HepG2 (cell line): ENCODE results near the gene HCK. TPM values are rescaled to one million over a fixed set of nuclear protein-coding genes. Genes with fewer than 3 reads are reported as not detected.

Experiments used
- ATAC-seq: fragments of 200-7000 bp; cut with Tn5 transposase; 3 replicates; pipeline ENCODE4 v1.9.1; 2020; ENCODE audit warnings: mild to moderate bottlenecking, moderate library complexity
- BruUV-seq: library from RNA; stranded (reverse); fragments of 400-500 nt; replicated peaks from 2 replicates; lab custom pipeline; 2021; lab: Mats Ljungman, UMichigan
- CTCF ChIA-PET: fragments of 300-600 bp; formaldehyde crosslinking; extraction: SDS; loops from one replicate; lab custom pipeline; 2021; ENCODE audit warnings: low total read pairs, inconsistent platforms, low intra/inter-chr PET ratio; lab: Yijun Ruan, JAX
- POLR2A ChIA-PET: fragments of 350-600 bp; sonication (Branson Sonifier 250); formaldehyde crosslinking; loops from one replicate; lab custom pipeline; 2020; ENCODE audit warnings: antibody characterized with exemption, inconsistent platforms; lab: Yijun Ruan, JAX
- DNase-seq: peaks from one replicate; pipeline ENCODE4 v3.0.0-alpha.2; 2015; ENCODE audit warnings: low spot score
- FAIRE-seq: peaks from 3 replicates; lab custom pipeline; 2011; peaks lifted over from hg19 to GRCh38; lab: Jason Lieb, UNC
- H2AFZ ChIP-seq: one replicate; pipeline ENCODE4 v1.6.1; 2011; ENCODE audit warnings: low read length, inconsistent platforms
- H3K27ac ChIP-seq: fragments of 300-600 bp; 3 replicates; pipeline ENCODE4 v1.8.0; 2011; ENCODE audit warnings: mixed run types, mild to moderate bottlenecking, mixed read lengths, low read length, inconsistent platforms; ENCODE audit not compliant: insufficient read depth; ENCODE audit errors: extremely low read length
- H3K27me3 ChIP-seq, 2 experiments: fragments of 200-600 bp in 1 of 2; 2 replicates in 1 of 2; 3 replicates in 1 of 2; pipeline versions ENCODE4 v1.6.0 to v1.8.0; 2011; ENCODE audit warnings: low read length in 2 of 2, mild to moderate bottlenecking in 2 of 2, moderate library complexity in 2 of 2, inconsistent platforms in 1 of 2; ENCODE audit not compliant: insufficient read depth in 2 of 2, control insufficient read depth in 1 of 2
- H3K36me3 ChIP-seq, 2 experiments: fragments of 200-600 bp in 1 of 2; replicated peaks in 1 of 2; 2 replicates in 1 of 2; 3 replicates in 1 of 2; pipeline versions ENCODE4 v1.5.1 to v1.8.0; 2011; ENCODE audit warnings: low read length in 2 of 2, inconsistent platforms in 1 of 2; ENCODE audit not compliant: insufficient read depth in 2 of 2, control insufficient read depth in 1 of 2
- H3K4me1 ChIP-seq: 2 replicates; pipeline ENCODE4 v1.5.1; 2012; ENCODE audit warnings: low read length, inconsistent platforms; ENCODE audit not compliant: insufficient read depth
- H3K4me2 ChIP-seq: 2 replicates; pipeline ENCODE4 v1.6.0; 2011; ENCODE audit warnings: low read depth, low read length, inconsistent platforms
- H3K4me3 ChIP-seq, 3 experiments: fragments of 200-600 bp in 1 of 3; sonication (generic), shearing (Covaris generic) in 1 of 3; replicated peaks in 1 of 3; 2 replicates each; pipeline ENCODE4 v1.5.1; 2011 to 2016; ENCODE audit warnings: low read length in 3 of 3, inconsistent platforms in 2 of 3, low read depth in 2 of 3, mild to moderate bottlenecking in 2 of 3, control low read depth in 1 of 3, mixed read lengths in 1 of 3; ENCODE audit not compliant: insufficient read depth in 1 of 3
- H3K79me2 ChIP-seq: one replicate; pipeline ENCODE4 v1.6.1; 2011; ENCODE audit warnings: low read length, inconsistent platforms; ENCODE audit not compliant: insufficient read depth
- H3K9ac ChIP-seq: 2 replicates; pipeline ENCODE4 v1.6.0; 2011; ENCODE audit warnings: mild to moderate bottlenecking, low read depth, low read length, inconsistent platforms; ENCODE audit not compliant: insufficient read depth
- H3K9me3 ChIP-seq: 2 replicates; pipeline ENCODE4 v1.5.1; 2012; ENCODE audit warnings: mild to moderate bottlenecking, low read length
- H4K20me1 ChIP-seq: 2 replicates; pipeline ENCODE4 v1.6.0; 2011; ENCODE audit warnings: inconsistent platforms, mild to moderate bottlenecking, low read length, moderate library complexity; ENCODE audit not compliant: insufficient read depth
- ATRX ChIP-seq: sonication (generic); formaldehyde crosslinking; IDR thresholded peaks from 2 replicates; pipeline ENCODE4 v1.4.0; 2020; ENCODE audit warnings: missing genetic modification reagents, borderline replicate concordance
- BATF2 ChIP-seq: sonication (generic); formaldehyde crosslinking; IDR thresholded peaks from 2 replicates; pipeline ENCODE4 v1.8.0; 2022; ENCODE audit warnings: mild to moderate bottlenecking, missing genetic modification reagents, moderate library complexity
- FOXC1 ChIP-seq: sonication (generic); formaldehyde crosslinking; IDR thresholded peaks from 2 replicates; pipeline ENCODE4 v1.8.0; 2022; ENCODE audit warnings: mild to moderate bottlenecking, missing genetic modification reagents, borderline replicate concordance
- KLF9 ChIP-seq: IDR thresholded peaks from 2 replicates; pipeline ENCODE4 v1.6.1; 2016; ENCODE audit warnings: low read depth
- MLLT10 ChIP-seq: sonication (generic); formaldehyde crosslinking; IDR thresholded peaks from 2 replicates; pipeline ENCODE4 v1.4.0; 2020; ENCODE audit warnings: missing genetic modification reagents
- NCOA5 ChIP-seq: sonication (generic); formaldehyde crosslinking; IDR thresholded peaks from 2 replicates; pipeline ENCODE4 v1.4.0; 2020; ENCODE audit warnings: missing genetic modification reagents
- RAD21 ChIP-seq: fragments of 450-650 bp; formaldehyde crosslinking; IDR thresholded peaks from 2 replicates; pipeline ENCODE4 v1.5.0; 2020; ENCODE audit warnings: mild to moderate bottlenecking
- SMAD9 ChIP-seq: sonication (generic); formaldehyde crosslinking; IDR thresholded peaks from 2 replicates; pipeline ENCODE4 v1.5.1; 2020; ENCODE audit warnings: mild to moderate bottlenecking, missing genetic modification reagents
- SPEN ChIP-seq: sonication (generic); formaldehyde crosslinking; IDR thresholded peaks from 2 replicates; pipeline ENCODE4 v1.5.1; 2020; ENCODE audit warnings: low read depth, mild to moderate bottlenecking, missing genetic modification reagents
- TSC22D2 ChIP-seq: sonication (generic); formaldehyde crosslinking; IDR thresholded peaks from 2 replicates; pipeline ENCODE4 v1.5.1; 2020; ENCODE audit warnings: missing genetic modification reagents, mild to moderate bottlenecking, borderline replicate concordance
- ZNF225 ChIP-seq: sonication (generic); formaldehyde crosslinking; IDR thresholded peaks from 2 replicates; pipeline ENCODE4 v1.4.0; 2020; ENCODE audit warnings: mild to moderate bottlenecking, missing genetic modification reagents
- ZNF414 ChIP-seq: sonication (generic); formaldehyde crosslinking; IDR thresholded peaks from 2 replicates; pipeline ENCODE4 v1.5.0; 2020; ENCODE audit warnings: missing genetic modification reagents
- ZNF576 ChIP-seq: sonication (generic); formaldehyde crosslinking; IDR thresholded peaks from 2 replicates; pipeline ENCODE4 v1.4.0; 2020; ENCODE audit warnings: mild to moderate bottlenecking, missing genetic modification reagents
- ZNF766 ChIP-seq: sonication (generic); formaldehyde crosslinking; IDR thresholded peaks from 2 replicates; pipeline ENCODE4 v1.5.0; 2020; ENCODE audit warnings: missing genetic modification reagents, borderline replicate concordance
- WGBS: methylation state at CpG from one replicate; pipeline ENCODE4 v1.1.6; 2017; ENCODE audit warnings: low lambda C conversion rate; 5-methylcytosine and 5-hydroxymethylcytosine counted together
- in situ Hi-C: cut with HindIII; loops from 2 replicates; pipeline ENCODE4 v1.10.0; 2017; ENCODE audit warnings: low pct_unique_long_range_greater_than_20kb; ENCODE audit not compliant: extremely low pct_ligation_motif_present
- intact Hi-C: fragments of 100-400 bp; cut with micrococcal nuclease; formaldehyde crosslinking; loops from one replicate; pipeline ENCODE4 v1.10.0; 2022; ENCODE audit not compliant: unreplicated experiment
- polyA plus RNA-seq, 8 experiments: library from polyadenylated mRNA; depleted of rRNA in 3 of 8; stranded (reverse) in 7 of 8; unstranded in 1 of 8; fragments of >200 nt; fragmentation: Illumina TruSeq in 4 of 8; extraction: Trizol in 4 of 8; gene quantifications; 2 replicates each; pipeline versions ENCODE4 v1.2.1 to v1.2.3, GENCODE V29; 2011 to 2016; ENCODE audit warnings: low read depth in 4 of 8, missing spikeins in 1 of 8, mixed read lengths in 1 of 8; ENCODE audit not compliant: insufficient read depth in 1 of 8
- total RNA-seq, 5 experiments: library from RNA; depleted of rRNA; stranded (reverse); fragments of >200 nt; fragmentation: Illumina TruSeq; extraction: Trizol; gene quantifications; 2 replicates each; pipeline ENCODE4 v1.2.3, GENCODE V29; 2016; ENCODE audit warnings: low read depth in 1 of 5

HCK gene
- total and polyA plus RNA-seq, 2 of the 13 experiments (the other 11 are each of a cell fraction or from before 2014, with no cell fraction given), result 0.04 TPM; not detected in 1

DNA sequence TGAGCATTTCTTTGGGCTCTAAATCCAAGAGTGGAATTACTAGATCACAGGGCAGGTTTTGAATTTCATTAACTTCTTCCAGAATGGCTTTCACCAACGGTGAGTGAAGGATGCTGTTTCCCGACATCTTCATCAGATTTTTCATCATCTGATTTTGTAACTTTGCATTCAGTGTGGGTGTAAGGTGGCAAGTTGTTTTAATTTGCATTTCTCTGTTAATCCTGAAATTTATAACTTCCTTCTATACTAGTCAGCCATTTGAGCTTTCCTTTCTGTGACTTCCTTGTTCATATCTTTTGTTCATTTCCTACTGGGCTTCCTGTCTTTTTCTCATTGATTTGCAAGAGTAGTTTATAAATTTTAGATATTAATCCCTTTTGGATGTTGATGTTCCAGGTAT lies 18.7 kb upstream of the HCK start:
- POLR2A ChIA-PET, result no interaction called here
- FAIRE-seq, result no peak

More for the DNA sequence above, 18.7 kb upstream of the HCK start:
- ATAC-seq, result no peak
- intact Hi-C loops, result loop anchor here (5.0 kb wide), 2 partner anchors 59 to 81 kb away; partner anchors contain the start of gene PDRG1
- WGBS, result 7% methylated on average over 2 of the region's 2 CpGs
- no peak for TF ChIP-seq ZNF225 (CRISPR knock-in tag)
- TF ChIP-seq ZNF766 (CRISPR knock-in tag), result no peak
- no peak for TF ChIP-seq KLF9 (CRISPR knock-in tag)
- no peak for TF ChIP-seq ZNF576 (CRISPR knock-in tag)
- no peak for TF ChIP-seq RAD21
- TF ChIP-seq SMAD9 (CRISPR knock-in tag), result no peak
- TF ChIP-seq ZNF414 (CRISPR knock-in tag), result no peak
- TF ChIP-seq FOXC1, result no peak
- TF ChIP-seq TSC22D2 (CRISPR knock-in tag), result no peak
- no peak for TF ChIP-seq BATF2
- no peak for TF ChIP-seq MLLT10
- TF ChIP-seq NCOA5, result no peak
- no peak for TF ChIP-seq SPEN (CRISPR knock-in tag)
- no peak for TF ChIP-seq ATRX (CRISPR knock-in tag)
- TF ChIP-seq, all 625 proteins: peak for 0
- no peaks in the 10 kb centered on the region for H3K9me3 ChIP-seq
- CTCF ChIA-PET, result no interaction called here
- in situ Hi-C loops, result loop anchor here (5.0 kb wide), 1 partner anchor 211 kb away; no protein-coding TSS in a partner anchor
- H2AFZ ChIP-seq, result no peak overlapping the region
- H3K4me1 ChIP-seq, result peaks cover 17% of the 10 kb centered on the region
- peaks cover 1 to 41% of the 10 kb centered on the region in 2 experiments; a peak in 4 of 5 replicates for H3K27me3 ChIP-seq
- H3K4me3 ChIP-seq, result no peak overlapping the region
- no peak overlapping the region for H3K4me2 ChIP-seq
- no peak overlapping the region for H3K27ac ChIP-seq
- H3K79me2 ChIP-seq, result no peaks in the 10 kb centered on the region
- no peaks in the 10 kb centered on the region for H3K36me3 ChIP-seq
- H3K9ac ChIP-seq, result no peak overlapping the region
- no TSS peak for BruUV-seq
- no peaks in the 10 kb centered on the region for H4K20me1 ChIP-seq
- no peak for DNase-seq
